GM19463 (cell line): ENCODE results near the gene STK38.

ENCODE experiments used
- ATAC-seq: cut with Tn5 transposase; IDR thresholded peaks from one replicate; pipeline ENCODE4 v1.9.1; 2021; ENCODE audit warnings: mild to moderate bottlenecking, moderate library complexity; ENCODE audit not compliant: unreplicated experiment

Gene STK38

GRCh38 chr6:36566418-36566905, 19.2 kb upstream of the STK38 start:
- ATAC-seq = no peak

GRCh38 chr6:36563928-36564284, 16.6 kb upstream of the STK38 start:
- no peak for ATAC-seq

GRCh38 chr6:36563237-36563927, 16.1 kb upstream of the STK38 start:
- ATAC-seq = no peak

- ATAC-seq = no peak
Measured at GRCh38 chr6:36560822-36561221, 13.5 kb upstream of the STK38 start.

- no peak for ATAC-seq
Measured at GRCh38 chr6:36559011-36559793, 11.9 kb upstream of the STK38 start.

- ATAC-seq = no peak
Measured at GRCh38 chr6:36556281-36556680, 9.0 kb upstream of the STK38 start.

GRCh38 chr6:36555750-36556252, 8.5 kb upstream of the STK38 start:
- ATAC-seq = no peak

- ATAC-seq = no peak
Measured at GRCh38 chr6:36550473-36551000, 3.3 kb upstream of the STK38 start.

GRCh38 chr6:36548401-36548743, 1.1 kb upstream of the STK38 start:
- no peak for ATAC-seq

- no peak for ATAC-seq
Measured at GRCh38 chr6:36547646-36548400, 544 bp upstream of the STK38 start.

GRCh38 chr6:36546308-36546919, 865 bp downstream of the STK38 start:
- no peak for ATAC-seq

- no peak for ATAC-seq
Measured at GRCh38 chr6:36545767-36546307, 1.4 kb downstream of the STK38 start.

- no peak for ATAC-seq
Measured at GRCh38 chr6:36544228-36544627, 3.1 kb downstream of the STK38 start.

- no peak for ATAC-seq
Measured at GRCh38 chr6:36542041-36542440, 5.2 kb downstream of the STK38 start.

GRCh38 chr6:36539814-36540568, 7.3 kb downstream of the STK38 start:
- ATAC-seq = no peak

GRCh38 chr6:36536873-36537547, 10.3 kb downstream of the STK38 start:
- ATAC-seq = no peak

GRCh38 chr6:36533321-36533720, 14.0 kb downstream of the STK38 start:
- no peak for ATAC-seq

GRCh38 chr6:36526066-36526465, 21.2 kb downstream of the STK38 start:
- ATAC-seq = no peak

- no peak for ATAC-seq
Measured at GRCh38 chr6:36525346-36525745, 21.9 kb downstream of the STK38 start.
